HEK293T (cell line): Measurements from ENCODE around the gene PPP1R13B.

Experiments
- BHLHE40 ChIP-seq: fragments of 450-650 bp; IDR thresholded peaks from 2 replicates; pipeline ENCODE4 v1.6.1; 2016; ENCODE audit warnings: mild to moderate bottlenecking, moderate library complexity, borderline replicate concordance
- CTBP1 ChIP-seq: fragments of 450-650 bp; IDR thresholded peaks from 2 replicates; pipeline ENCODE4 v1.6.1; 2016; ENCODE audit warnings: borderline replicate concordance
- FOXA1 ChIP-seq: fragments of 450-650 bp; IDR thresholded peaks from 2 replicates; pipeline ENCODE4 v1.6.1; 2016; ENCODE audit warnings: mild to moderate bottlenecking
- FOXK2 ChIP-seq: fragments of 450-650 bp; IDR thresholded peaks from 2 replicates; pipeline ENCODE4 v1.6.1; 2016; ENCODE audit warnings: mild to moderate bottlenecking
- HDGF ChIP-seq: fragments of 450-650 bp; IDR thresholded peaks from 2 replicates; pipeline ENCODE4 v1.6.1; 2017; ENCODE audit warnings: antibody characterized with exemption, borderline replicate concordance
- NFRKB ChIP-seq: fragments of 450-650 bp; IDR thresholded peaks from 2 replicates; pipeline ENCODE4 v1.6.1; 2016; ENCODE audit warnings: mild to moderate bottlenecking, moderate library complexity
- SP1 ChIP-seq: fragments of 450-650 bp; IDR thresholded peaks from 2 replicates; pipeline ENCODE4 v1.6.1; 2017
- TARDBP ChIP-seq: fragments of 450-650 bp; IDR thresholded peaks from 2 replicates; pipeline ENCODE4 v1.6.1; 2016

DNA sequence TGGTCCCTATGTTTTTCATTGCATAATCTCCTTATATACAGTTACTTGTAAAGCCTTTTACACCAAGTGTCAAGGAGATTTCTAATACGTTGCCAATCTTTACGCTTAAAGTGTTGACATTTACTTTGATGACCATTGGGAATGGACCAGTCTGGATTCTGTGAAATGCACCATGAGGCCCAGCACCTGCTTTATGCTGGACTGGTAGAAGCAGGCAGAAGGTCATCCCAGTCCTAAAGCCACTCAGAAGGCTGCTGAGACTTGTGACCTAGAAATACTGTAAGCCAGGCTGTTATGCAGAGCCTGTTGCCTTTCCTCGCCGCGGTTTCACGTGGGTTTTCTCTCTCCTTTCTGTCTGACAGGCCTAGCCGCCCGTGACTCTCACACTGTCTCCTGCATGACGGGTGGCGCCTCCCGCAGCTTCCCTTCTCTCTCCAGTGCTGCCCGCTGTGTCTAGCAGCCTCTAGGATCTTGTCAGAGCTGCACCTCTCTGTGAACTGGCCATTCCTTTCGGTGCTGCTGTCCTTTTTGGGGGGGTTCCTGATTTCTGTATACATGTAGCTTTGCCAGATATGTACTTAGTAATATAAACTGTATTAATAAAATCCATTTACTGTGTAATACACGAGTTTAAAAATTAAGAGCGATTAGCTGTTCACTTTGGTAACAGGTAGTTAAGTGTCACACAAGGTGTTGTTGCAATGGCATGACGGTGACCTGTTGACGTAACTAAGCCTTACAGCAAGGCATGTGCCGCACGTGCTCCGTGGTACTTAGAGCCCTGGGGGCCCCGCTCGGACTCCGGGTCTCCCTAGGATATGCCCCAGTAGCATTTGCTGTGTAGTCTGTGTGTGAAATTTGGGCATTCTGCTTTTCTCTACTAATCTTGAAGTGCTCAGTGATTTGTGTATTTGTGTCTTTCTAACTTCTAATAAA lies 161.8 kb downstream of the PPP1R13B start:
- TF ChIP-seq BHLHE40: no peak
- no peak for TF ChIP-seq TARDBP
- TF ChIP-seq FOXK2: no peak
- no peak for TF ChIP-seq FOXA1
- no peak for TF ChIP-seq CTBP1
- no peak for TF ChIP-seq NFRKB
- no peak for TF ChIP-seq HDGF
- TF ChIP-seq SP1: no peak
